Stimulated activated CD4-positive, alpha-beta T cell treated with anti-CD3 and anti-CD28 coated beads, Interleukin-2, amount 100 ng/mL, for 4 hours (primary cell): ENCODE data around the gene NTN4.
"Not testable (repeated sequence)": the region's sequence is repeated elsewhere in the genome, so short reads cannot be mapped to it uniquely, and the experiment has no call there.

Experiments
- DNase-seq: peaks from one replicate; pipeline ENCODE4 v3.0.0-alpha.2; 2020; ENCODE audit warnings: low read depth

NTN4 gene

GRCh38 chr12:95790033-95790916 lies at the start of gene NTN4:
Gene NTN4 (minus strand): TSS chr12:95790764. CDS start chr12:95790309, 455 bp downstream.
- no peak for DNase-seq

- DNase-seq: no peak
Observed at GRCh38 chr12:95838125-95838524, 47.6 kb upstream of the NTN4 start.

GRCh38 chr12:95837240-95838038 lies 46.9 kb upstream of the NTN4 start:
- no peak for DNase-seq

GRCh38 chr12:95836630-95837239 lies 46.2 kb upstream of the NTN4 start:
- no peak for DNase-seq

GRCh38 chr12:95836185-95836609 lies 45.6 kb upstream of the NTN4 start:
- no peak for DNase-seq

- DNase-seq: no peak
Observed at GRCh38 chr12:95834572-95834971, 44.0 kb upstream of the NTN4 start.

- DNase-seq: no peak
Observed at GRCh38 chr12:95830335-95831089, 39.9 kb upstream of the NTN4 start.

- no peak for DNase-seq
Observed at GRCh38 chr12:95829395-95829794, 38.8 kb upstream of the NTN4 start.

- no peak for DNase-seq
Observed at GRCh38 chr12:95820096-95820703, 29.6 kb upstream of the NTN4 start.

GRCh38 chr12:95815632-95816212 lies 25.2 kb upstream of the NTN4 start:
- no peak for DNase-seq

- DNase-seq: not testable (repeated sequence)
Observed at GRCh38 chr12:95812155-95812554, 21.6 kb upstream of the NTN4 start.

GRCh38 chr12:95810411-95810810 lies 19.8 kb upstream of the NTN4 start:
- DNase-seq: no peak

GRCh38 chr12:95809000-95809680 lies 18.6 kb upstream of the NTN4 start:
- no peak for DNase-seq

GRCh38 chr12:95808146-95808545 lies 17.6 kb upstream of the NTN4 start:
- no peak for DNase-seq

- DNase-seq: no peak
Observed at GRCh38 chr12:95805864-95806671, 15.5 kb upstream of the NTN4 start.

- DNase-seq: no peak
Observed at GRCh38 chr12:95804291-95804690, 13.7 kb upstream of the NTN4 start.

GRCh38 chr12:95803817-95804216 lies 13.3 kb upstream of the NTN4 start:
- no peak for DNase-seq

- no peak for DNase-seq
Observed at GRCh38 chr12:95802482-95803270, 12.1 kb upstream of the NTN4 start.

- no peak for DNase-seq
Observed at GRCh38 chr12:95796982-95797289, 6.4 kb upstream of the NTN4 start.
